Natural killer cell (primary cell): Measurements from ENCODE around the gene RDH13. TPM values are rescaled to one million over a fixed set of nuclear protein-coding genes. Genes with fewer than 3 reads are reported as not detected.
"Not testable (repeated sequence)": the region's sequence is repeated elsewhere in the genome, so short reads cannot be mapped to it uniquely, and the experiment has no call there.

ENCODE experiments used
- ATAC-seq, 3 donors: fragments of 150-1000 bp in 2 of 3; fragments of 200-7000 bp in 1 of 3; cut with Tn5 transposase; 1 replicate in 1 of 3; 2 replicates in 2 of 3; pipeline ENCODE4 v1.10.0; 2021; ENCODE audit warnings: mild to moderate bottlenecking in 2 of 3, moderate library complexity in 2 of 3
- DNase-seq, 2 donors: peaks; one replicate each; pipeline versions ENCODE4 v3.0.0 to v3.0.0-alpha.2; 2013 to 2021; ENCODE audit warnings: mixed read lengths in 1 of 2
- H3K27ac ChIP-seq: one replicate; pipeline ENCODE4 v1.5.1; 2013; ENCODE audit warnings: mild to moderate bottlenecking, low read length
- H3K27me3 ChIP-seq: one replicate; pipeline ENCODE4 v1.6.1; 2013; ENCODE audit warnings: low read length; ENCODE audit not compliant: control insufficient read depth, insufficient read depth
- H3K36me3 ChIP-seq: one replicate; pipeline ENCODE4 v1.6.1; 2013; ENCODE audit warnings: low read length; ENCODE audit not compliant: control insufficient read depth, insufficient read depth
- H3K4me1 ChIP-seq: one replicate; pipeline ENCODE4 v1.6.1; 2013; ENCODE audit warnings: low read length; ENCODE audit not compliant: control insufficient read depth, insufficient read depth
- H3K4me3 ChIP-seq: one replicate; pipeline ENCODE4 v1.5.1; 2013; ENCODE audit warnings: low read length
- H3K9me3 ChIP-seq: one replicate; pipeline ENCODE4 v1.6.1; 2013; ENCODE audit warnings: low read length; ENCODE audit not compliant: control insufficient read depth, insufficient read depth
- H3K27ac Mint-ChIP-seq, 2 donors: one replicate each; pipeline ENCODE4 v1.8.0; 2022; ENCODE audit warnings: mild to moderate bottlenecking in 2 of 2, mixed read lengths in 2 of 2, moderate library complexity in 1 of 2
- H3K27me3 Mint-ChIP-seq, 2 donors: one replicate each; pipeline ENCODE4 v1.8.0; 2022; ENCODE audit warnings: low read depth in 2 of 2, mixed read lengths in 2 of 2
- H3K36me3 Mint-ChIP-seq: one replicate; pipeline ENCODE4 v1.8.0; 2022; ENCODE audit warnings: mixed read lengths
- H3K4me1 Mint-ChIP-seq, 2 donors: one replicate each; pipeline ENCODE4 v1.8.0; 2022; ENCODE audit warnings: mixed read lengths in 2 of 2
- H3K4me3 Mint-ChIP-seq: one replicate; pipeline ENCODE4 v1.8.0; 2022; ENCODE audit warnings: mild to moderate bottlenecking, moderate library complexity, mixed read lengths
- H3K9me3 Mint-ChIP-seq, 2 donors: one replicate each; pipeline ENCODE4 v1.8.0; 2022; ENCODE audit warnings: mixed read lengths in 2 of 2
- CTCF ChIP-seq: fragments of 200-600 bp; IDR thresholded peaks from one replicate; pipeline ENCODE4 v1.8.0; 2022; ENCODE audit warnings: antibody characterized with exemption
- WGBS: methylation state at CpG from one replicate; pipeline ENCODE4 v1.1.7; 2013; ENCODE audit warnings: missing lambda C conversion rate; ENCODE audit not compliant: insufficient coverage; 5-methylcytosine and 5-hydroxymethylcytosine counted together
- intact Hi-C: fragments of 100-400 bp; cut with micrococcal nuclease; formaldehyde crosslinking; loops from one replicate; pipeline ENCODE4 v1.14.2; 2022
- total RNA-seq, 4 donors: library from RNA; stranded (reverse); fragments of 120-200 nt in 1 of 4; gene quantifications; one replicate each; pipeline versions ENCODE4 v1.2.3 to v1.2.4, GENCODE V29; 2013 to 2022

Gene RDH13
- total RNA-seq, 3 donors from 2014 or later (not counting 1 experiment from before 2014, with no cell fraction given) = 18.2 to 25.3 (median 19.3) TPM

- WGBS = 91% methylated on average over 6 of the region's 6 CpGs
- H3K9me3 ChIP-seq, ATAC-seq, H3K36me3 Mint-ChIP-seq, H3K36me3 ChIP-seq, H3K4me3 ChIP-seq, DNase-seq, H3K9me3 Mint-ChIP-seq, H3K27ac Mint-ChIP-seq, H3K27me3 ChIP-seq, H3K27ac ChIP-seq, intact Hi-C loops, H3K4me3 Mint-ChIP-seq, H3K27me3 Mint-ChIP-seq: not testable (repeated sequence)
- peaks cover 16% of the 10 kb centered on the region for H3K4me1 ChIP-seq
- peaks cover 21 to 29% of the 10 kb centered on the region in 2 donors for H3K4me1 Mint-ChIP-seq
Observed at GRCh38 chr19:55037603-55038002, 25.3 kb downstream of the RDH13 start.

- peaks cover under 1% of the 10 kb centered on the region for H3K4me1 ChIP-seq
- intact Hi-C loops = no loop called here
- H3K27ac ChIP-seq = no peak overlapping the region
- Mint-ChIP-seq H3K4me3 (no peak overlapping the region), H3K36me3 (no peaks in the 10 kb centered on the region), H3K9me3 (no peaks in the 10 kb centered on the region), H3K4me1 (peaks cover 7 to 14% of the 10 kb centered on the region in 2 donors), H3K27me3 (no peaks in the 10 kb centered on the region), H3K27ac (no peak overlapping the region)
- WGBS = 100% methylated on average over 2 of the region's 2 CpGs
- no peaks in the 10 kb centered on the region for H3K27me3 ChIP-seq
- no peak for DNase-seq
- no peaks in the 10 kb centered on the region for H3K9me3 ChIP-seq
- peak in 1 of 3 donors; percentile 9 for ATAC-seq
- TF ChIP-seq CTCF = no peak
- no peaks in the 10 kb centered on the region for H3K36me3 ChIP-seq
- no peak overlapping the region for H3K4me3 ChIP-seq
Observed at GRCh38 chr19:55036058-55036457, 26.9 kb downstream of the RDH13 start.

GRCh38 chr19:55034751-55035150, 28.2 kb downstream of the RDH13 start:
- no peaks in the 10 kb centered on the region for H3K36me3 ChIP-seq
- no peak overlapping the region for H3K4me3 Mint-ChIP-seq
- no peak for DNase-seq
- H3K27me3 Mint-ChIP-seq = no peaks in the 10 kb centered on the region
- ATAC-seq = no peak
- no peaks in the 10 kb centered on the region for H3K9me3 Mint-ChIP-seq
- H3K4me3 ChIP-seq = no peak overlapping the region
- intact Hi-C loops = no loop called here
- H3K27ac Mint-ChIP-seq = no peak overlapping the region
- no peaks in the 10 kb centered on the region for H3K27me3 ChIP-seq
- no peak for TF ChIP-seq CTCF
- H3K36me3 Mint-ChIP-seq = no peaks in the 10 kb centered on the region
- peaks cover 7 to 10% of the 10 kb centered on the region in 2 donors for H3K4me1 Mint-ChIP-seq
- no peak overlapping the region for H3K27ac ChIP-seq
- no peaks in the 10 kb centered on the region for H3K9me3 ChIP-seq
- H3K4me1 ChIP-seq = no peaks in the 10 kb centered on the region
- WGBS = 94% methylated on average over 13 of the region's 13 CpGs

- H3K27me3 ChIP-seq, H3K4me1 ChIP-seq, intact Hi-C loops, H3K27ac Mint-ChIP-seq, H3K36me3 Mint-ChIP-seq, H3K4me3 ChIP-seq, H3K36me3 ChIP-seq, H3K9me3 Mint-ChIP-seq, H3K27ac ChIP-seq, ATAC-seq, DNase-seq, H3K9me3 ChIP-seq, H3K4me3 Mint-ChIP-seq, H3K27me3 Mint-ChIP-seq: not testable (repeated sequence)
- 94% methylated on average over 56 of the region's 70 CpGs for WGBS
- peaks cover 13 to 14% of the 10 kb centered on the region in 2 donors for H3K4me1 Mint-ChIP-seq
Observed at GRCh38 chr19:55032976-55033643, 29.8 kb downstream of the RDH13 start.
